ENCODE measurements around the gene SNCB. TPM values are rescaled to one million over a fixed set of nuclear protein-coding genes. Genes with fewer than 3 reads are reported as not detected.

The SNCB gene
- polyA plus RNA-seq, 4 donors = 0.63 TPM; not detected in 3

DNA sequence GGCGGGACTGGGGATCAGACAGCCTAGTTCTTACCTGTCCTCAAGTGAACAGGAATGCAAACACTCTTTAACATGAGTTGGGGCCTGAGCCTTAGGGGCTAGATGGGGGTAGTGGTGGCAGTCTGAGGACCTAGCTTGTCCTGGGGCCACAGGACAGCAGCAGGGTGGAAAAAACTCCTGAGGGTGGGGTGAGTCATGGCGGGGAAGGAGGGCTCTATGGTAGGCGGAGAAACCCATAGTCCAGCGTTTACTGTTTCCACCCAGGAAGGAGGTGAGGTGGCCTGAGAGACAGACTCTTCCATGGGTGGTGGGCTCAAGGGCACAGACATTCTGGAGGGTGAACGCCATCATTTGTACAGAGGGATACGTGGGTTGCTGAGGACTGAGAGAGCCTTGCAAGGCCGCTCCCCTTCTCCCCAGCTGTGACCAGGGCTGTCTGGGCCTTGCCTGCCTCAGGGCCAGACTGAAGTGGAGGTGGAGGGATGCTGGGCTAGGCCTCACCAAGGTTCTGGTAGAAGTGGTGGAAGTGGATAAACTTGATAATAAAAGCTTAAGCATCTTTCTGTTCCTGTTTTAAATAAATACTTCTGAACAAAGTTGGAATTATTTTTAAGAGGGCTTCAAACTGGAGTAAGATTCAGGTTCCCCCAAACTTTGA, 15.8 kb upstream of the SNCB start:
- DNase-seq (ENCODE audit: low read depth in 4 of 4, low spot score in 2 of 4) = no peak

DNA sequence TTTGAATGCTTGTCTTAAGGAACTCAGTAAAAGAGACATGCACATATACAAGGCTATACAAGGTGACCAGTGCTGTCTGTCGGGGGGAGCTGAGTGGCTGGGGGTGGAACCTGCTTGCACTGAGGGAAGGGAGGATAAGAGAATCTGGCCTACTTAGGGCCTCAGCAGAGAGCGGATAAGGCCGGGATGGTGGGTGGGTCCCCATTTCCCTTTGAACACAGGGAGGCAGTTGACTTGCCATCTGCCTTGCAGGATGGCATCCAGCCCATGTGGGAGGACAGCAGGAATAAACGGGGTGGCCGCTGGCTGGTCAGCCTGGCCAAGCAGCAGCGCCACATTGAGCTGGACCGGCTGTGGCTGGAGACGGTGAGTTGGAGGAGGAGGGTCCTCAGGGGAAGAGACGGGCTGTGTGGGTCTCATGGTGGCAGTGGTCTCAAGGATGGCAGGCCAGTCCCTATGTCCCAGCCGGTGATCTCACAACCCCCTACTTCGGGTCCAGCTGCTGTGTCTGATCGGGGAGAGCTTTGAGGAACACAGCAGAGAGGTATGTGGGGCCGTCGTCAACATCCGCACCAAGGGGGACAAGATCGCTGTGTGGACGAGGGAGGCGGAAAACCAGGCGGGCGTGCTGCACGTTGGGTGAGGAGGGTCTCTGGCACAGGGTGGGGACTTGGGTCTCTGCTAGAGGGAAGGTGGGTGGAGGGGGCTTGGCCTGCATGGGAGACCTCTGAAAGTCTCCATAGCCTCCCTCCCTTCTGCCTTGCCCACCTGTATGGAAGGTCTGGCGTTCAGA, 14.7 kb upstream of the SNCB start:
- no peak for DNase-seq (ENCODE audit: low read depth in 4 of 4, low spot score in 2 of 4)

DNA sequence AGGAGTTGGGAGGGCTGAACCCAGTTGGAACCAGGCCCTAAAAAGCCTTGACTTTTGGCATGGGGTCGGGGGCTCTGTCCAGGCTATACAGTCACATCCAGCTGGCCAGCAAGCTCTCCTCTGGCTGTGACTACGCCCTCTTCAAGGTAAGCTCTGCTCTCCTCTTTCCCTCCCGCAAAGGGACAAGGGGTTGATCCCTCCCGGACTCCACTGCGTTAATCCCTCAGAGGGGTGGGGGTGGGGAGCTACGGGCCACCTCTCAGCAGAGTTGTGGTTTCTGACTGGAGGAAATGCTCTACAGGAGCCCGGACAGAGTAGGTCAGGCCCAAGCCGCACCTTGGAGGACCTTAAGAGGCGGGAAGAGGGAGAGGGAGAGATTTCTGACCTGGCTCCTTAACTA, 14.0 kb upstream of the SNCB start:
- no peak for DNase-seq (ENCODE audit: low read depth in 4 of 4, low spot score in 2 of 4)

DNA sequence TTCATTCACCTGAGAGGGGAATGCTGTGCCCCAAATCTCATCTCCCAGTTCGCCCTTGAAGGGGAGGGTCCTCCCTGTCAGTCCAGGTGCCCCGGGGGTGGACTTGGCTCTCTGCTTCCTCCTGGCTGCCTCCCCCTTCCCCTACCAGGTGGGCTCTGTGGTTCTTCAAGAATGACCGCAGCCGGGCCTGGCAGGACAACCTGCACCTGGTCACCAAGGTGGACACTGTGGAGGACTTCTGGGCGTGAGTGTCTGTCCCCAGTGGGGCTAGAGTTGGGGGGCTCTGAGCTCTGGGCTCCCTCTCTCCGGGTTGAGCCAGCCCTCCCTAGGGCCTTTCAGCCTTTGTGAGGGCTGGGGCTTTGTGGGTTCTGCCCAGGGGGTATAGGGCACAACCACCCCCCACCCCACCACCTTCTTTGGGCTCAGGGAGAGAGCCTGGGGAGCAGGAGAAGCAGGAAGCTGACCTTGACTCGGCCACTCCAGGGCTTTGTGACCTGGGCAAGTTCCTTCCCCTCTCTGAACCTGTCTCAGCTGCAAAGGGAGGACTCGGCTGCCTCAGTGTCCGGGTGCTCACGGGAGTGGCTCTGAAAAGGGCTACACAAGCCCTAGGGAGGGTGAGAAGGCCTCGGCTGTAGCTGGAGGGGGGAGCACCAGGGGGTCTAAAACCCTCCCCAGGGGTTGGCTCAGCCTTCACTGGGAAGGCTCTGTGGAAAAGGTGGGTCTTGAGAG, 13.3 kb upstream of the SNCB start:
- no peak for DNase-seq (ENCODE audit: low read depth in 4 of 4, low spot score in 2 of 4)

DNA sequence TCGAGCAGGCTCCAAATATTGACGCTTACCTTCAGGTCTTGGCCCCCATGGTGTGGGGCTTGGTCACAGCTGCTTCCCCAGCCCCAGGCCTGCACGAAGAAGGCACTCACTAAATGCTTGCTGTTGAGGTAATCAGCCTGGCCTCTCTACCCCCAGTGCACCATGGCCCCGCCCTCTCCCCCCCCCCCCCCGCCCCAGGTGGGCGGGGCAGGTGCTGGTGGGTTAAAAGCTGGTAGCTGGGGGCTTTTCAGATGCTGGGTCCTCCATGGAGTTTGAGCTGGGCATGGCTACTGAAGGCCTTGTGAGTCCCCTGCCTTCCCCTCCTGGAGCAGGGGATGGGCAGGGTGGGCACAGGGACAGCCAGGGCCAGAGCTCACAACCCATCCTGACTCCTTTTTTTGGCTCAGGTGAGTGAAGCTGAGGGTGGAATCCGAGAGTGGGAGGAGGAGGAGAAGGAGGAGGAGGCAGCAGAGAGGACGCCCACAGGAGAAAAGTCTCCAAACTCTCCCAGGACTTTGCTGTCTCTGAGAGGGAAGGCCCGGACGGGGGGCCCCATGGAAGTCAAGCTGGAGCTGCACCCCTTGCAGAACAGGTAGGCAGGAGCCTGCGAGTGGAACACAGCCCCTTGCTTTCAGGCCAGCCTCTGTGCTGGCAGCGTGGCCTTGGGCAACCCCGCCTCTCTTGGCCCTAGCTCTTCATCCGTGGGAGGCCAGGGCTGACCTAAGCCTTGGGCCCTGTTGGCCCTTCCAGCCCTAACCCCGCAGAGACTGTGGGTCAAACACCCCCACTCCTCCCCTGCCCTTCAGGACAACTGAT, 12.5 kb upstream of the SNCB start:
- DNase-seq (ENCODE audit: low read depth in 4 of 4, low spot score in 2 of 4) = no peak

DNA sequence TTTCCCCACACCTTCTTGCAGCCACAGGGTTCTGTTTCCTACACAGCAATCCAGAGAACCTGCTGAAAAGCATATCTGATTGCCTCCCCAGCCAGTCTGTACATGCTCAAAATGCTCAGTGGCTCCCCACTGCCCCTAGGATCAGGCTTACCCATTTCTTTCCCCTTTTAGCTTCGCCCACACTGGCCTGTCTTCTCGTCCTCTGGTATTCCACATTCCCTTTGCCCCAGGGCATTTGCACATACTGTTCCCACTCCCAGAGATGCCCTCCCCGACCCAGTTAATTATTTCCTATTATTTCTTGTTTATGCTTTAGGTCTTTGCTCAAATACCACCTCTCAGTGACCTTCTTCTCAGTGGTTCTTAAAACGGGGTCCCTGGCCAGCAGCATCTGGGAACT, 10.3 kb upstream of the SNCB start:
- DNase-seq (ENCODE audit: low read depth in 4 of 4, low spot score in 2 of 4) = no peak

DNA sequence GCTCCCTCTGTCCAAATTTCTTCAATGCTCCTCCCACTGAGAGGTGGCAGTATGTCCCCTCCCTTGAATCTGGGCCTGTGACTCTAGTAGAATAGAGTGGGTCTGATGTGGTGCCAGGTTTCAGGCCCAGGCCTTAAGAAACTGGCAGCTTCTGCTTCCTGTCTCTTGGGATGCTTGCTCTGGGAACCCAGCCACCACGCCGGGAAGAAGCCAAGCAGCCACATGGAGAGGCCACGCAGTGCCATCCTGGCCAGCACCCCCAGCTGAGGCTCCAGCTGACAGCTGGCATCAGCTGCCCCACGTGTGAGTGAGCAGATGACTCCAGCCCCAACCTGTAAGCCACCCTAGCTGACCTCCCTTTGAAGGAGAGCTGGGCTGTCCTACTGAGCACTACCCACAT, 9.6 kb upstream of the SNCB start:
- no peak for DNase-seq (ENCODE audit: low read depth in 4 of 4, low spot score in 2 of 4)

DNA sequence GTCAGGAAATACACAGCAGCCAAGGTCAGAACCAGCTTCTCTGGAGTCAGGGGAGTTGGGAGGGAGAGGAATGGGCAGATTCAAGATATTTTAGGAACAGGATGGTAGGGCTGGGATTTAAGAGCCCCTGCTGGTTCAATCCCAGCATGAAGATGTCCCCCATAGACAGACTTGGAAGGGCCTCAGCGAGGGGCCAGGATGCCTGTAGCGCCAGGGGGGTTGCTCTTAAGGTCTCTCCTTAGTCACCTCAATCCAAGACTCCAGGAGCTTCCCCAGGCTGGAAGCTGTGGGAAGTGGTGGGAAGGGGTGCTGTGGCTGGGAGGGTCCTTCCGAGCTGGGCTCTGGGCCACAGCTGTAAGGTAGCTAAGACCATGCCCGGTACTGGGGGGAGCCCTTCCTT, 8.9 kb upstream of the SNCB start:
- no peak for DNase-seq (ENCODE audit: low read depth in 4 of 4, low spot score in 2 of 4)

DNA sequence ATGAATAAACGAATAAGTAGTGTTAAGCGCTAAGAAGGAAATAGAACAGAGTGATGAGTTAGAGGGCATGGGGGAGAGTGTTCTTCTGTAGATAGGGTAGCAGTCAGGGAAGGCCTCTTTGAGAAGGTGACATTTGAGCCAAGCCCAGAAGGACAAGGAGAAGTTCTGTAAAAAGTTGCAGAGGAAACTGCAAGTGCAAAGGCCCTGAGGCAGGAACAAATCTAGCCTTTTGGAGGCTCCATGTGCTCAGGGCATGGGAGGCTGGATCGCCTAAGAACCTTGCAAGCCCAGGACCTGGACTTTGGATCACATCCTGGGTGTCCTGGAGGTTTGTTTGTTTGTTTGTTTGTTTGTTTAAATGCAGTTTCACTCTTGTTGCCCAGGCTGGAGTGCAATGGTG, 8.1 kb upstream of the SNCB start:
- DNase-seq (ENCODE audit: low read depth in 4 of 4, low spot score in 2 of 4) = no peak

DNA sequence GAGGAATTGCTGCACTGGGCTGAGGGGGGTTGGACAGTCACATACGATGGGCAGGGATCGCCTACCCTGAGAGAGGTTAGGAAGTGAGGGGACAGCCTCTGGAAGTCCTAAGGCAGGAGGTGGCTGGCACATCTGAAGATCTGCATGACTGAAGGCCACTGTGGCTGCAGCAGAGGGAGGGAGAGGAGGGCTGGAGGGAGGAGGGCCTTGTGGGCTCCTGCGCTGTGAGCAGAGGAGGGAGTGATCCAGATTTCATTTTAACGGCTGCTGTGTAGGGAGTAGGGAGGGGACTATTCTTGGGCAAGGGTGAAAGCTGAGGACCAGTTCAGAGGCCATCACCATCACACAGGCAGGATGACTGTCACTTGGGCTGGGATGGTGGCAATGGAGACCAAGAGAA, 7.2 kb upstream of the SNCB start:
- no peak for DNase-seq (ENCODE audit: low read depth in 4 of 4, low spot score in 2 of 4)

DNA sequence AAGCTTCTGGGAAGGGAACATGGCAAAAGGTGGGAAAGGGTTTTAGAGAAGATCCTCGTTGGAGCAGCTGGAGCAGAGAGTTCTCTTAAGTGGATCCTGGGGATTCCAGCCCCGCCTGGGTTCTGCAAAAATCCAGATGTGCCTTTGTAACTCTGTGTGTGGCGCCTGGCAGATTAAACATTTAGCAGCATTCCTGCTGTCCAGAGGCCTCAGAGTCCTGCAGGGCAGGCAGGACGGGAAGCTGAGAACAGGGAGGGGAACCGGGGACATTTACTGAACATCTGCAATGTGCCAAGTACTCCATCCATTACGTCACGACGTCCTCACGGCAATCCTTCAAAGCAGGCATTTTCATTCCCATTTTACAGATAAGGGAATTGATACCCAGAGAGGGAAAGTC, 6.1 kb upstream of the SNCB start:
- no peak for DNase-seq (ENCODE audit: low read depth in 4 of 4, low spot score in 2 of 4)

DNA sequence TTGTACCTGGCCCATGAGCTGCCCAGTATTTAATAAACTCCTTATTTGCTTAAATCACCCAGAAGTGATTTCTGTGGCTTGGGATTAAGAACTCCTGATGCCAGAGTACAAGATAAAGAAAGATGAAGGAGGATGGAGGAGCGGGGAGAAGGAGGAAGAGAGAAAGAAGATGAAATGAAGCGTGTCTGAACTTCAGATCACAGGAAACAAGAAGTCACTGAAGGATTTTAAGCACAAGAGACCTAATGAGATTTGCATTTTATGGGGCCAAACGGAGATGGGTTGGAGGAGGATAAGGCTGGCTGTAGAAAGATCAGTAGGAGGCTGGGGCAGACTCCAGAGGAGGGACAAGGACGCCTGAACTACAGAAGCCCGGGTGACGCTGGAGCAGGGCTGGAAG, 3.3 kb upstream of the SNCB start:
- no peak for DNase-seq (ENCODE audit: low read depth in 4 of 4, low spot score in 2 of 4)

DNA sequence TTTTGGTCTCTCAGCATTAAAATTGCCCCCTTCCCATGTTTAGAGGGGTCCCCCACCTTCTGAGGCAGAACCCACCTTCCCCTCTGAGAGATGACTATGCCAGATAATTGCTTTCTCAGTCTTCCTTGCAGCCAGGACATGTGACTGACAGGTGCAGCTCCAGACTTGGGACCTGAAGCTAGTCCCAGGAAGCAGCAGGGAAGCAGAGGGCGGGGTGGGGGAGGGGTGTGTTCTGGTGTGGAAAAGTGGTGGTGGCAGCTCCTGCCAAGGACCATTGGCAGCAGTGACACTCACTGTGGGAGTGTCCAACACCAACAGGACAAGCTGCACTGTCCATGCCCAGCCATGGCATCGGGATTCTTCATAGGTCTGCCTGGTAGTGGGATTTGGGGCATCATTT, 2.4 kb upstream of the SNCB start:
- DNase-seq (ENCODE audit: low read depth in 4 of 4, low spot score in 2 of 4) = no peak

DNA sequence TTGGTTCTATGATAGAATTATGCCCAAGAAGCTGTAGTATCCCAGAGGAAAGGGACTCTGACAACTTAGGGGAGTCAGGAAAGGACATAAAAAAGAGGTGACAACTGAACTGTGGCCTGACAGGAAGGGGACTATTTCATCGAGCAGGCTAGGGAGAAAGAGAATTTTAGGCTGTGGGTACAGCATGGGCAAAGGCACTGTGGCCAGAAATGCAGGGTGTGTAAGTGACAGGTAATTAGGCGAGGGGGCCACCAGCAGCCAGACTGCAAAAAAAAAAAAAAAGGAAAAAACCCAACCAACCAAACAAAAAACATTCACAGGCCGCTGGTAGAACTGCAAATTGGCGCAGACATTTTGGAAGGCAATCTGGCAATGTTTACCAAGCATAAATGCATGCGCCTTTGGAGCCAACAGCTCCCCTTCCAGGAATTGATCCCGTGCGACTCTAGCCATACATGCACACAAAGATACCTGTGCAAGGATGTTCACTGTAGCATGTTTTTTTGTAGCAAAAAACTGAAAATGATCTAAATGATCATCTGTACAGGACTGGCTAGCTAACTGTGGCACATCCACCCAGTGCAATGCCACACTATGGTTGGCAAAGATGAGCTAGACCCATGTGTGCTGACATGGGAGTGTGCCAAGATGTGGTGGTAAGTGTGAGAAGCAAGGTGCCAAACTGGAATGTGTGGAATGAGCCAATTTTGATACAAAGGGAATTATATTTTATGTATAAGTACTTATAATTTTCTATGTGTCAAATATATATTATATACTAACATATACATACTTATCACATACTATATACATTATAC, 1.3 kb upstream of the SNCB start:
- DNase-seq (ENCODE audit: low read depth in 4 of 4, low spot score in 2 of 4) = no peak

DNA sequence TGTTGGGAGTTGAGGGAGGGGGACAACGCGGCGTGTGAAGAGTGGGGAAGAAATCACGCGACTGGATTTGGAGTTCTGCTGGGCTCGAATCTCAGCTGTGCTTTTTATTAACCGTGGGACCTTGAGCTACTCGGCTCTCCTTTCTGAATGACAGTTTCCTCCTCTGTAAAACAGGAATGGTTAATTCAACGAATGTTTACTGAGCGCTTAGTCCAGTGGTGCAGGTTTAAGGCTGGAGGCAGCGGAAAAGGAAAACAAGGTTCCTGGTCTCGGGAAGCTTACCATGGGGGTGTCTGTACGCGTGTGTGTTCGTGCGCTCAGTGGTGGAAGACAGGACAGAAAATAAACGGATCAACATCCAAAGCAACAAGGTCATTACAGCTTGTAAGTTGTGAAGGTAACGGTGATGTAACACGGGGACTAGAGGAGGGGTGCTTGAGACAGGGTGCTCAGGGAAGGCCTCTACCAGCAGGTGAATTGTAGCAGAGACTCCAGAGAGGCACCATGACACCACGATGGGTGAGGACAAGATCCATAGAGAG, 418 bp upstream of the SNCB start:
- no peak for DNase-seq (ENCODE audit: low read depth in 4 of 4, low spot score in 2 of 4)

DNA sequence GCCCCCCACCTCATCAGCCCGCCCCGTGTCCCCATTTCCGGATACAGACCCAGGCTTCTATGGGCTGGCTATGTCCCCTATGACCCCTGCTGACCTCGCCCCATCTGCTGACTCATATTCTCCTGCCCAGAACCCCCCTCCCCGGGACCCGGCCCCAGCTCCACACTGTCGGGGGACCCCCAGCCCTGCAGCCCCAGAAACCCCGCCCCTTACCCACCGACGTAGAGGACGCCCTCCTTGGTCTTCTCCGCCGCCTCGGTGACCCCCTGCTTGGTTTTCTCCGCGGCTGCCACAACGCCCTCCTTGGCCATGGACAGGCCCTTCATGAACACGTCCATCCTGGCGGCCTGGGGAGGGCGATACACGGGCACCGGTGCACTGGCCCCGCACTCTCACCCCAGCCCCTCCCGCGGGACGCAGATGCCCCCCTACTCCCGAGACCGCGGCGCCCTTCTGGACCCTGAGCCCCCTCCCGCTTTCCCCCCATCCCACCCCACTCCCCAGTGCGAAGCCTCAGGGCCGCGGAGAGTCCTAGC, 949 bp downstream of the SNCB start:
- no peak for DNase-seq (ENCODE audit: low read depth in 4 of 4, low spot score in 2 of 4)

DNA sequence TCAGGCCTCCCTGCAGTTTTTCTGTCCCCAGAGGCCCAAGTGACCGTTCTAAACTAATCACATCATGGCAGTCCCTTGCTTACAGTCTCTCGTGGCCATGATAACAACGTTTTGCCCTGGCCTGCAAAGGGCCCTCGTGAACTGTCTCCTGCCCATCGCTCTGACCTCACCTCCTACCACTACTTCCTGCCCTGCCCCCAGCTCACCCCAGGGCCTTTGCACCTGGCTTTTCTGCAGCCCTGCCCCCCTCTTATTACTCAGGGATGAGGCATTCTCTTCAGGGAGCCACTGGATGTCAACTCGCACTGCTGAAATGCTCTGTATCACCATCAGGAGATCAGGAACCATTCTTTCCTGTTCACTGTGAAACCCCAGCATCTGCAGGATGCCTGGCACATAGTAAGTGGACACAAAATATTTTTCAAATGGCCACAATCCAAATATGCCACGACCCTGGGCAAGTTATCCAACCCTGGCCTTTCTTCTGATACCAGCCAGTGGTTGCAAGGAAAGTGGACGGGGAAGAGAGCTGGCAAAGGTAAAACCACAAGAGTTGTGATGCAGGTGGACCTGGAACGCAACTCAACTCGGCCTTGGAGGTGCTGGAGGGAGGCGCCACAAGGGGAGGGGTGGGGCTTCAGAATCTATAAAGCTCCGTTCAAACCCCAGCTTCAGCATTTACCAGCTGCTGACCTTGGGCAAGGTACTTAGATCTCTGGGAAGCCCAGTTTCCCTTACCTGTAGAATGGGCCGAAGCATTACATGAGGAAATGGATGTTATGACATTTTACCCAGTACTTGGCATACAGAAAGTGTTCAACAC, 1.7 kb downstream of the SNCB start:
- DNase-seq (ENCODE audit: low read depth in 4 of 4, low spot score in 2 of 4) = no peak

DNA sequence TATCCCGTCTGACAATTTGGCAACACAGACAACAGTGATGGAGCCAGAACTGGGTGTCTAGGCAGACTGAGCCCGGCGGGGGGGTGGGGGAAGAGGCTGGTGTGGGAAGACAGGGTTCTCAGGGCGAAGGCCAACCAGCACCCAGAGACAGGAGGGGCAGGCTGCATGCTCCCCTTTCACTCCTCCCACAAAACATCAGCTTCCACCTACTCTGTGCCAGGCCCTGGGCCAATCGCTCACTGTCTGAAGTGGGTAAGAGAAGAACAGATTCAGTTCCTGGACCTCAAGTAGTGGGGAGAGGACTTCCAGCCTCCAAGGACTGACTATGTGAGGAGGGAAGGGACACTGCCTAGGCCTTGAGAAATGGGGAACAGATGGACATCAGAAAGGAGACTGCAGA, 2.8 kb downstream of the SNCB start:
- DNase-seq (ENCODE audit: low read depth in 4 of 4, low spot score in 2 of 4) = no peak

DNA sequence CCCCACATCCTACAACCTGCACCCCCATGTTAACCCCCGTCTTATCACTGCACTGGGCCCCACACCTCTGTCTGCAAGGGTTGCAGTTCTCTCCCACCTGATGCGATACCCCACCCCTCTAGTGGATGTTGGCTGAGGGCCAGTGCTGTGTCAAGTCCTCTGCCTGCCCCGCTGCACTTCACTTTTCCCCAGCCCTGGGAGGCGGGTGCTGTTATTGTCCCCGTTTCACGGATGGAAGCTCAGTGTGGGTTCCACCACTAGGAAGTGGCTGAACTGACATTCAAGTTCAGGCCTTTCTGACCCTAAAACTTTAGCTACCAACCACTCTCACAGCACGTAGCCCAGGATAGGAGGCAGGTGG, 3.5 kb downstream of the SNCB start:
- no peak for DNase-seq (ENCODE audit: low read depth in 4 of 4, low spot score in 2 of 4)
